ENCODE data around the gene ALOX15. TPM values are rescaled to one million over a fixed set of nuclear protein-coding genes. Genes with fewer than 3 reads are reported as not detected.

Gene ALOX15
- total RNA-seq, 1 experiment from 2014 or later: 0.31 TPM

- WGBS (ENCODE audit: extremely low coverage, insufficient read length, low lambda C conversion rate): 100% methylated on average over 1 of the region's 4 CpGs
- H2BK5ac ChIP-seq (ENCODE audit: insufficient read length, low read length): no peak overlapping the region
- no peak overlapping the region for H3K27ac Mint-ChIP-seq
Measured at GRCh38 chr17:4626734-4627256, 14.7 kb downstream of the ALOX15 start.

More at GRCh38 chr17:4626734-4627256, 14.7 kb downstream of the ALOX15 start:
- Histone ChIP-seq H4K91ac (ENCODE audit: insufficient read length, low read depth, low read length) (no peak overlapping the region), H2BK15ac (ENCODE audit: low read depth, low read length) (no peak overlapping the region), H4K5ac (ENCODE audit: insufficient read length, low read depth, low read length) (no peak overlapping the region), H2BK20ac (ENCODE audit: low read depth, low read length, poor library complexity, severe bottlenecking) (no peak overlapping the region), H3K79me1 (ENCODE audit: insufficient read depth, low read depth, low read length, poor library complexity, severe bottlenecking) (no peaks in the 10 kb centered on the region), H3K18ac (ENCODE audit: insufficient read length, low read depth, low read length) (no peak overlapping the region), H2AK5ac (ENCODE audit: insufficient read length, low read length) (no peak overlapping the region), H3K4me2 (ENCODE audit: insufficient read depth, insufficient read length, low read length) (no peak overlapping the region), H3K4me1 (ENCODE audit: insufficient read depth, low read length) (peaks cover 2% of the 10 kb centered on the region; the same call in 1 of the 2 replicates), H2BK120ac (ENCODE audit: low read depth, low read length, poor library complexity, severe bottlenecking) (no peak overlapping the region), H3K9me3 (ENCODE audit: control insufficient read depth, low read depth, low read length) (no peaks in the 10 kb centered on the region), H3K9ac (ENCODE audit: extremely low read depth, insufficient read length, low read length) (no peak overlapping the region), H3T11ph (ENCODE audit: low read length) (no peak overlapping the region), H4K20me1 (ENCODE audit: control insufficient read depth, insufficient read depth, insufficient read length) (no peaks in the 10 kb centered on the region), H4K8ac (replicated peaks; ENCODE audit: insufficient read length, low read depth, low read length) (no peak overlapping the region), H3K27me3 (ENCODE audit: insufficient read depth, low read length) (no peaks in the 10 kb centered on the region), H2AFZ (ENCODE audit: low read length) (no peak overlapping the region), H3K4ac (ENCODE audit: low read depth, low read length) (no peak overlapping the region), H3K14ac (ENCODE audit: insufficient read depth, low read length) (no peak overlapping the region), H3K79me2 (ENCODE audit: insufficient read depth, low read length) (no peaks in the 10 kb centered on the region), H3K27ac (ENCODE audit: insufficient read length, low read depth, low read length) (no peak overlapping the region), H2BK12ac (ENCODE audit: insufficient read length, low read depth, low read length) (no peak overlapping the region), H3K23ac (ENCODE audit: insufficient read length, low read depth, low read length) (no peak overlapping the region), H3K23me2 (ENCODE audit: insufficient read length, low read depth, low read length, poor library complexity, severe bottlenecking) (no peaks in the 10 kb centered on the region), H3K56ac (ENCODE audit: insufficient read length, low read depth, low read length) (no peak overlapping the region)
- peaks cover 5% of the 10 kb centered on the region for H3K27me3 Mint-ChIP-seq (ENCODE audit: low read depth)
- DNase-seq: no peak
- H3K4me3 Mint-ChIP-seq: no peak overlapping the region
- TF ChIP-seq CTCF (conservative IDR thresholded peaks at IDR 0.05): no peak
- H3K4me1 Mint-ChIP-seq: peaks cover 5 to 9% of the 10 kb centered on the region in 2 experiments
- no peaks in the 10 kb centered on the region; a peak in 1 of 5 replicates for H3K9me3 Mint-ChIP-seq
- H3K36me3 Mint-ChIP-seq (ENCODE audit: insufficient read depth in 1 of 3, low read depth in 3 of 3): peaks cover 0 to 1% (median 0%) of the 10 kb centered on the region in 3 experiments; a peak in 1 of 7 replicates
